Lower leg skin (tissue), 4 donors: Measurements from ENCODE around the gene CSTB. TPM values are rescaled to one million over a fixed set of nuclear protein-coding genes. Genes with fewer than 3 reads are reported as not detected.

Source experiments
- DNase-seq, 2 donors: peaks; one replicate each; pipeline ENCODE4 v3.0.0-alpha.2; 2019; ENCODE audit warnings: low spot score in 2 of 2
- H3K4me3 ChIP-seq: fragments of 200-600 bp; sonication (generic); 2 replicates; pipeline ENCODE4 v1.5.1; 2017; ENCODE audit warnings: mild to moderate bottlenecking, low read depth; ENCODE audit not compliant: poor library complexity, severe bottlenecking
- CTCF ChIP-seq, 3 donors: fragments of 450-650 bp; IDR thresholded peaks; one replicate each; pipeline ENCODE4 v1.5.1; 2016; ENCODE audit warnings: antibody characterized with exemption in 3 of 3, mild to moderate bottlenecking in 3 of 3, moderate library complexity in 2 of 3
- POLR2A ChIP-seq, 2 donors: fragments of 450-650 bp; IDR thresholded peaks; one replicate each; pipeline ENCODE4 v1.6.1; 2016 to 2017; ENCODE audit warnings: antibody characterized with exemption in 2 of 2, mild to moderate bottlenecking in 1 of 2, moderate library complexity in 1 of 2
- WGBS, 2 donors: methylation state at CpG; one replicate each; pipeline ENCODE4 v1.1.5; 2018; 5-methylcytosine and 5-hydroxymethylcytosine counted together
- intact Hi-C: fragments of 100-400 bp; cut with DNase I; formaldehyde crosslinking; loops from one replicate; pipeline ENCODE4 v1.15.0; 2023; ENCODE audit warnings: low total_unique reads
- total RNA-seq, 4 donors: library from RNA; depleted of rRNA; stranded (reverse); fragments of >200 nt; gene quantifications; one replicate each; pipeline ENCODE4 v1.1.0, GENCODE V29; 2016

CSTB gene
- total RNA-seq, 4 donors from 2014 or later = 11.0 to 29.3 (median 21.8) TPM

- intact Hi-C loops = no loop called here
- DNase-seq = no peak
- WGBS, 2 donors = 94 to 97% methylated on average over 37 of the region's 37 CpGs
- no peak for TF ChIP-seq CTCF (IDR thresholded peaks at IDR 0.05)
- no peak for TF ChIP-seq POLR2A (IDR thresholded peaks at IDR 0.05)
- no peak overlapping the region for H3K4me3 ChIP-seq
These were observed 20.1 kb downstream of the CSTB start for GRCh38 chr21:43755820-43756594.

GRCh38 chr21:43754948-43755781 lies 20.9 kb downstream of the CSTB start:
- WGBS, 2 donors = 83 to 86% methylated on average over 25 to 26 of the region's 26 CpGs
- DNase-seq = no peak
- no peak overlapping the region for H3K4me3 ChIP-seq
- no peak for TF ChIP-seq POLR2A (IDR thresholded peaks at IDR 0.05)
- no peak for TF ChIP-seq CTCF (IDR thresholded peaks at IDR 0.05)
- intact Hi-C loops = no loop called here

DNA sequence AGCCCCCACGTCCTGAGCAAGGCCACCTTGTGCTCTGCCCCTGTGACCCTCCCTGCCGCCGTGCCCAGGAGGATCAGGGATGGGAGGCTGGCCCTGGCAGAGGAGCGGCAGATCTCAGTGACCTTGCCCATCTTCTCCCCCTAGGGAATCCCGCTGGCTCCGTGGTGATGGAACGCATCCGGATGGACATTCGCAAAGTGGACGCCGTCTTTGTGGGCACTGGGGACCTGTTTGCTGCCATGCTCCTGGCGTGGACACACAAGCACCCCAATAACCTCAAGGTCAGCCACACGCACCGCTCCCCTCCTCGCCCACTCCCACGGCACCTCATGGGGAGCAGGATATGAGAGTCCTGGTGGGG lies 22.7 kb downstream of the CSTB start:
- 84 to 92% methylated on average over 13 to 16 of the region's 16 CpGs for whole genome bisulfite sequencing, 2 donors

GRCh38 chr21:43752758-43753438 lies 23.2 kb downstream of the CSTB start:
- no peak overlapping the region for H3K4me3 ChIP-seq
- DNase-seq = no peak
- no peak for TF ChIP-seq POLR2A (IDR thresholded peaks at IDR 0.05)
- no peak for TF ChIP-seq CTCF (IDR thresholded peaks at IDR 0.05)
- intact Hi-C loops = no loop called here
- 96% methylated on average over 28 of the region's 28 CpGs for WGBS, 2 donors

More for the DNA sequence above, 22.7 kb downstream of the CSTB start:
- H3K4me3 ChIP-seq = no peak overlapping the region
- no peak for TF ChIP-seq CTCF (IDR thresholded peaks at IDR 0.05)
- no peak for DNase-seq
- intact Hi-C loops = no loop called here

DNA sequence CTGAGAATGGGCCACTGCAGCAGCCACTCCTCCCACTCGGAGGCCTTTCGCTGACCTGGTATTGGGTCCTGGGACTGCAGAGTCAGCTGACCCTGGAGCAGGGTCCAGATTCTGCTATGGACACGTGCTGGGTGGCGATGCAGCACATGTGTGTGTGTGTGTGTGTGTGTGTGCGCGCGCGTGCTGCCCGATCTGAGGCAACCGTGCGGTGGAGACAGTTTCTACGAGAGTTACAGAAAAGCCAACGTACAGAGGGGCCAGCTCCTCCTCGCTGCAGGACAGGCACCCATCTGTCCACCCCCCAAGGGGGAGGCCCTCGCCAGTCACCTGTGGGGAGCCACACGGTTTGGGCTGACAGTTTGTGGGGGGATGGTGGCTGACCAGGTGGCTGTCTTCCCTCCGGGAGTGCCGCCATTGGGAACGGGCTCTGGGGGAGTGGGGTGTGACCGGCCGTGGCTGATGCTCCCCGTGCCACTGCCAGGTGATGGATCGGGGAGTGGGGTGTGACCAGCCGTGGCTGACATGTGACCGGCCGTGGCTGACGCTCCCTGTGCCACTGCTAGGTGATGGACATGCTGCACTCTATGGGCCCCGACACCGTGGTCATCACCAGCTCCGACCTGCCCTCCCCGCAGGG lies 24.0 kb downstream of the CSTB start:
- no peak for DNase-seq
- WGBS, 2 donors = 90 to 96% methylated on average over 21 to 30 of the region's 31 CpGs
- intact Hi-C loops = no loop called here
- H3K4me3 ChIP-seq = no peak overlapping the region
- no peak for TF ChIP-seq CTCF (IDR thresholded peaks at IDR 0.05)
- no peak for TF ChIP-seq POLR2A (IDR thresholded peaks at IDR 0.05)
